Gastrocnemius medialis (tissue), 4 donors: ENCODE data around the gene POLR3H. TPM values are rescaled to one million over a fixed set of nuclear protein-coding genes. Genes with fewer than 3 reads are reported as not detected.
A peak's percentile ranks its signal among the peaks of the same experiment; 100 is the strongest.

Source experiments
- ATAC-seq, 2 donors: fragments of 150-250 bp; one replicate each; pipeline ENCODE4 v1.9.1; 2016
- DNase-seq, 2 donors: peaks; one replicate each; pipeline ENCODE4 v3.0.0-alpha.2; 2019
- H3K27ac ChIP-seq, 4 donors: fragments of 200-600 bp; sonication (generic); 1 replicate in 1 of 4; 2 replicates in 3 of 4; pipeline ENCODE4 v1.5.1; 2016 to 2018; ENCODE audit warnings: mild to moderate bottlenecking in 2 of 4, moderate library complexity in 1 of 4
- H3K27me3 ChIP-seq, 3 donors: fragments of 200-600 bp; sonication (generic) in 2 of 3; 1 replicate in 1 of 3; 2 replicates in 2 of 3; pipeline versions ENCODE4 v1.5.1 to v1.6.0; 2016 to 2019; ENCODE audit warnings: mild to moderate bottlenecking in 1 of 3, moderate library complexity in 1 of 3
- H3K36me3 ChIP-seq, 2 donors: fragments of 200-600 bp; sonication (generic) in 1 of 2; one replicate each; pipeline ENCODE4 v1.5.1; 2017 to 2018
- H3K4me1 ChIP-seq, 2 donors: fragments of 200-600 bp; sonication (generic) in 1 of 2; one replicate each; pipeline ENCODE4 v1.5.1; 2016 to 2017; ENCODE audit warnings: mild to moderate bottlenecking in 2 of 2
- H3K4me3 ChIP-seq, 4 donors: fragments of 200-600 bp; sonication (generic) in 3 of 4; 1 replicate in 1 of 4; 2 replicates in 3 of 4; pipeline ENCODE4 v1.5.1; 2016 to 2019; ENCODE audit warnings: mild to moderate bottlenecking in 2 of 4
- H3K9me3 ChIP-seq, 3 donors: fragments of 200-600 bp; sonication (generic) in 2 of 3; 1 replicate in 1 of 3; 2 replicates in 2 of 3; pipeline ENCODE4 v1.5.1; 2016 to 2019
- POLR2A ChIP-seq, 2 donors: fragments of 450-650 bp; IDR thresholded peaks; one replicate each; pipeline ENCODE4 v1.6.1; 2017; ENCODE audit warnings: antibody characterized with exemption in 2 of 2, mild to moderate bottlenecking in 2 of 2, moderate library complexity in 2 of 2
- in situ Hi-C, 4 donors: fragments of 200-750 bp; cut with MboI; loops; one replicate each; pipeline versions ENCODE4 v1.15.0 to v1.8.0; 2017; ENCODE audit warnings: low sequenced_read_pairs in 4 of 4
- intact Hi-C: fragments of 100-400 bp; cut with DNase I; formaldehyde crosslinking; loops from one replicate; pipeline ENCODE4 v1.15.1; 2023; ENCODE audit warnings: low total_unique reads
- total RNA-seq, 4 donors: library from RNA; depleted of rRNA; stranded (reverse); fragments of >200 nt; gene quantifications; one replicate each; pipeline versions ENCODE4 v1.1.0 to v1.2.3, GENCODE V29; 2016
- TF ChIP-seq, protein P1 (sequence below), 5 experiments: fragments of 450-650 bp in 3 of 5; fragments of 200-600 bp in 2 of 5; sonication (generic) in 2 of 5; IDR thresholded peaks in 4 of 5; conservative IDR thresholded peaks in 1 of 5; 1 replicate in 4 of 5; 2 replicates in 1 of 5; pipeline ENCODE4 v1.5.1; 2016 to 2019; ENCODE audit warnings: antibody characterized with exemption in 5 of 5, mild to moderate bottlenecking in 3 of 5, moderate library complexity in 3 of 5

POLR3H gene
- total RNA-seq, 4 donors from 2014 or later, result 5.7 to 11.0 (median 6.9) TPM

DNA sequence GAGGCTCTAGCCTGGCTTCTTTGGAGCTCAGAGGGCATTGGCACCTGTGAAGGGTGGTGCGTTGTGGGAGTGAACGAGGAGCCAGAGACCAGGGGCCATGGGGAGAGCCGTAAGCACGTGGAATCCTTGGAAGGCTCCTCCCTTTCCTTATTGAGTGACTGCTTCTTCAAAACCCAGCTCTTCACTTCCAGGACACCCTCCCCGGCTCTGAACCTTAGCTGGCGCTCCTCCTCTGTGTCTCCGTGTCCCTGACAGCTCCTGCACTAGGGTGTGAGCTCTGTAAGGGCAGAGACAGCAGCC, 26.3 kb downstream of the POLR3H start:
- no peak for ATAC-seq
- intact Hi-C loops (no loop called here), in situ Hi-C loops (loop anchor here in 3 of 4 donors (5.0 kb wide), 1 partner anchor 116 kb away; no protein-coding TSS in a partner anchor)
- H3K27me3 ChIP-seq, result no peaks in the 10 kb centered on the region
- no peak overlapping the region for H3K4me3 ChIP-seq
- H3K4me1 ChIP-seq, result peaks cover 39 to 43% of the 10 kb centered on the region in 2 donors
- TF ChIP-seq POLR2A (IDR thresholded peaks at IDR 0.05), result no peak
- TF ChIP-seq, protein P1, sequence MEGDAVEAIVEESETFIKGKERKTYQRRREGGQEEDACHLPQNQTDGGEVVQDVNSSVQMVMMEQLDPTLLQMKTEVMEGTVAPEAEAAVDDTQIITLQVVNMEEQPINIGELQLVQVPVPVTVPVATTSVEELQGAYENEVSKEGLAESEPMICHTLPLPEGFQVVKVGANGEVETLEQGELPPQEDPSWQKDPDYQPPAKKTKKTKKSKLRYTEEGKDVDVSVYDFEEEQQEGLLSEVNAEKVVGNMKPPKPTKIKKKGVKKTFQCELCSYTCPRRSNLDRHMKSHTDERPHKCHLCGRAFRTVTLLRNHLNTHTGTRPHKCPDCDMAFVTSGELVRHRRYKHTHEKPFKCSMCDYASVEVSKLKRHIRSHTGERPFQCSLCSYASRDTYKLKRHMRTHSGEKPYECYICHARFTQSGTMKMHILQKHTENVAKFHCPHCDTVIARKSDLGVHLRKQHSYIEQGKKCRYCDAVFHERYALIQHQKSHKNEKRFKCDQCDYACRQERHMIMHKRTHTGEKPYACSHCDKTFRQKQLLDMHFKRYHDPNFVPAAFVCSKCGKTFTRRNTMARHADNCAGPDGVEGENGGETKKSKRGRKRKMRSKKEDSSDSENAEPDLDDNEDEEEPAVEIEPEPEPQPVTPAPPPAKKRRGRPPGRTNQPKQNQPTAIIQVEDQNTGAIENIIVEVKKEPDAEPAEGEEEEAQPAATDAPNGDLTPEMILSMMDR (IDR thresholded peaks at IDR 0.05 in 4 of 5, conservative IDR thresholded peaks at IDR 0.05 in 1 of 5), result peak in 2 of 5 experiments; percentile 17 to 36
- peak overlapping the region; percentile 96 to 98 (median 96) for H3K27ac ChIP-seq
- no peaks in the 10 kb centered on the region for H3K9me3 ChIP-seq
- H3K36me3 ChIP-seq, result peaks cover 0 to 80% of the 10 kb centered on the region in 2 donors
- no peak for DNase-seq

DNA sequence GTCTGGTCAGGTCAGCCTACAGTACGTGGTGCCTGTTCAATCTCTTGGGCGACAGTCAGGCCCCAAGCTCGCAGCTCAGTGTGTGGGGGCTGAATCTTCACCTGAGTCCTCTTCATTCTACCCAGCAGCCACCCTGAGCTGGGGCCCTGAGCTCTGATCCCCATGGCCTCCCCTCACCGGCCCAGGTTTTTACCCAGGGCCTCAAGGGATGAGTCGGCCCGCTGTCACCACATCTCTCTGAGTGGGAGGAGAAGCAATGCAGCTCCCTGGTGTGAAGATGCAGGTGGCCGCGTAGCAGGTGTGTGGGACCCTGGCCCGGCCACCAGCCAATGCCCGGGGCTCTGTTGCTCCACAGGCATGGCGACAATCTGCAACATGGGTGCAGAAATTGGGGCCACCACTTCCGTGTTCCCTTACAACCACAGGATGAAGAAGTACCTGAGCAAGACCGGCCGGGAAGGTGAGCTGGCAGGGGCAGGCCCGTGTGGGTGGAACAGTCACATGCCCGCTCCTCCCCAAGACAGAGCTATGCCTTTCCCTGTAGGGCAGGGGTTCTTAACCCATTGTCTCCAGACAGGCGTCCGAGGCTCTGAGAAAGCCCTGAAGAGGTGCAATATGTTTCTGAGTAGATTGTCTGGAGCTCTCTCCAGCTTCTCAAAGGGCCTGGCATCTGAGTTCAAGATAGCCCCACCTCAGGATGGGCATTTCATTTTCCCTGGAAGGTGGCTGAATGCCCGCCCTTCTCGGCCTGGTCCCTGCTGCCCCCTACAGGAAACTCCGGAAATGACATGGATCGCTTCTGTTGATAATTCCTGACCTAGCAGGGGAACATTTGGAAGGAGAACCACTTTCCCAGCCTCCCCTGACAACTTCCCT, 26.9 kb downstream of the POLR3H start:
- DNase-seq (peak; percentile 53 to 79), ATAC-seq (peak; percentile 41 to 56)
- Histone ChIP-seq H3K36me3 (peaks cover 0 to 74% of the 10 kb centered on the region in 2 donors), H3K4me1 (peaks cover 41 to 49% of the 10 kb centered on the region in 2 donors), H3K4me3 (no peak overlapping the region), H3K27me3 (no peaks in the 10 kb centered on the region), H3K27ac (peak overlapping the region; percentile 96 to 98 (median 96)), H3K9me3 (no peaks in the 10 kb centered on the region)
- in situ Hi-C loops (loop anchor here in 3 of 4 donors (5.0 kb wide), 1 partner anchor 115 kb away; no protein-coding TSS in a partner anchor), intact Hi-C loops (loop anchor here (1.0 to 2.0 kb wide), 2 partner anchors 73 to 114 kb away; no protein-coding TSS in a partner anchor)
- TF ChIP-seq, protein P1 (IDR thresholded peaks at IDR 0.05 in 4 of 5, conservative IDR thresholded peaks at IDR 0.05 in 1 of 5), result peak; percentile 91 to 95 (median 94)
- no peak for TF ChIP-seq POLR2A (IDR thresholded peaks at IDR 0.05)

DNA sequence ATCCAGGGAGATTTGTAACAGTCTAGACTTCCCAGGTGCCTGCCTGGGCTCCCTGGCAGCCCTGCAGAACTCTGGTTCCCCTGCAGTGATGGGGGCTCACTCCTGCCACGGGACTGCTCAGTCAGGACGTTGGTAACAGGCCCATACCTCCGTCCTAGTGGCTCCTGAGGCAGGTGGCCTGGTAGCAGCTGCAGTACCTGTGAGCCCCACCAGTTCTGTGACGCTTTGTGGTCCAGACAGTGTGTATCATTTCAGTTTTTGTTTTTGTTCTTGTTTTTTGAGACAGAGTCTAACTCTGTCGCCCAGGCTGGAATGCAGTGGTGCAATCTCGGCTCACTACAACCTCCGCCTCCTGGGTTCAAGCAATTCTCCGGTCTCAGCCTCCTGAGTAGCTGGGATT, 27.8 kb downstream of the POLR3H start:
- DNase-seq (no peak), ATAC-seq (no peak)
- Histone ChIP-seq H3K4me3 (no peak overlapping the region), H3K9me3 (no peaks in the 10 kb centered on the region), H3K27me3 (no peaks in the 10 kb centered on the region), H3K36me3 (peaks cover 0 to 66% of the 10 kb centered on the region in 2 donors), H3K27ac (peak overlapping the region; percentile 96 to 98 (median 96)), H3K4me1 (peaks cover 51 to 58% of the 10 kb centered on the region in 2 donors)
- intact Hi-C loops, result loop anchor here (2.0 kb wide), 1 partner anchor 72 kb away; no protein-coding TSS in a partner anchor
- TF ChIP-seq POLR2A (IDR thresholded peaks at IDR 0.05), result no peak
- TF ChIP-seq, protein P1 (IDR thresholded peaks at IDR 0.05 in 4 of 5, conservative IDR thresholded peaks at IDR 0.05 in 1 of 5), result peak in 4 of 5 experiments; percentile 8 to 14 (median 12)
- in situ Hi-C loops, result loop anchor here in 3 of 4 donors (5.0 kb wide), 1 partner anchor 114 kb away; no protein-coding TSS in a partner anchor

DNA sequence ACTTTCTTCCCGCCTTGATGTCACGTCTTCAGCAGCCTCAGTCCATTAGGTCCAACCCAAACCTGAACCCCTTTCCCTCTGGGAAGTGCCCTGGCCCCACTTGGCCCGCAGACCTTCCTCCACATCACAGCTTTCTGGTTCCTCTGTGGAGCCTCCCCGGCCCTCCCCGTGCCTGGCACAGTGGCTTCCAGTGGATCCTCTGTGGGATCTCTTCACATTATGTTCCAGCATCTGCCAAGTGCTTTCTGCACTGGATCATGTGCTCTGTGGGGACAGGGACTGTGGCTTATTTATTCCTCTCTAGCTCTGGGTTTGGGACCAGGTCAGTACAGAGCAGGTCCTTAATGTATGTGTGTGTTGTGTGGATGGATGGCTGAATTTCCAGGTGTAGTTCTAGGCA, 30.9 kb downstream of the POLR3H start:
- intact Hi-C loops, result loop anchor here (1.0 to 2.0 kb wide), 2 partner anchors 35 to 109 kb away; no protein-coding TSS in a partner anchor
- in situ Hi-C loops, result loop anchor here in 1 of 4 donors (5.0 kb wide), 1 partner anchor 41 kb away; no protein-coding TSS in a partner anchor
- ATAC-seq (peak; percentile 60 to 76), DNase-seq (peak; percentile 79 to 80)
- peaks cover 0 to 44% of the 10 kb centered on the region in 2 donors for H3K36me3 ChIP-seq
- no peaks in the 10 kb centered on the region for H3K27me3 ChIP-seq
- no peaks in the 10 kb centered on the region for H3K9me3 ChIP-seq
- H3K27ac ChIP-seq, result peak overlapping the region; percentile 96 to 98 (median 96)
- H3K4me1 ChIP-seq, result peaks cover 69 to 78% of the 10 kb centered on the region in 2 donors
- TF ChIP-seq, protein P1 (IDR thresholded peaks at IDR 0.05 in 4 of 5, conservative IDR thresholded peaks at IDR 0.05 in 1 of 5), result no peak
- TF ChIP-seq POLR2A (IDR thresholded peaks at IDR 0.05), result peak; percentile 22 to 34
- peak overlapping the region in 2 of 4 donors; percentile 1 to 10 for H3K4me3 ChIP-seq
